B cell (primary cell): ENCODE results near the gene DOK7. TPM values are rescaled to one million over a fixed set of nuclear protein-coding genes. Genes with fewer than 3 reads are reported as not detected.

Experiments
- ATAC-seq: fragments of 200-7000 bp; cut with Tn5 transposase; one replicate; pipeline ENCODE4 v1.10.0; 2021; ENCODE audit warnings: low read depth, mild to moderate bottlenecking, moderate number of reproducible peaks, moderate library complexity
- CTCF ChIA-PET: fragments of 350-600 bp; sonication (Branson Sonifier 250); formaldehyde crosslinking; loops from one replicate; lab custom pipeline; 2021; ENCODE audit warnings: antibody characterized with exemption, inconsistent platforms; lab: Charles Lee
- POLR2A ChIA-PET: fragments of 350-600 bp; sonication (Branson Sonifier 250); formaldehyde crosslinking; loops from one replicate; lab custom pipeline; 2021; ENCODE audit warnings: antibody characterized with exemption; lab: Charles Lee
- DNase-seq: peaks from one replicate; pipeline ENCODE4 v3.0.0; 2013
- H2AFZ ChIP-seq: 2 replicates; pipeline ENCODE4 v1.6.1; 2012; ENCODE audit warnings: mild to moderate bottlenecking, low read depth, low read length; ENCODE audit not compliant: insufficient read depth, poor library complexity, severe bottlenecking
- H3K27ac ChIP-seq, 2 donors: 1 replicate in 1 of 2; 2 replicates in 1 of 2; pipeline ENCODE4 v1.5.1; 2012 to 2013; ENCODE audit warnings: low read length in 2 of 2, mild to moderate bottlenecking in 2 of 2, moderate library complexity in 1 of 2
- H3K27me3 ChIP-seq, 4 experiments: fragments of 200-600 bp in 1 of 4; sonication (generic) in 1 of 4; replicated peaks in 1 of 4; 1 replicate in 2 of 4; 2 replicates in 2 of 4; pipeline versions ENCODE4 v1.6.1 to v1.7.0; 2013 to 2016; ENCODE audit warnings: low read length in 3 of 4, mild to moderate bottlenecking in 2 of 4, mixed read lengths in 1 of 4, moderate library complexity in 1 of 4; ENCODE audit not compliant: insufficient read depth in 4 of 4, control insufficient read depth in 3 of 4; ENCODE audit errors: control extremely low read depth in 1 of 4
- H3K36me3 ChIP-seq, 2 experiments: replicated peaks in 1 of 2; 1 replicate in 1 of 2; 2 replicates in 1 of 2; pipeline versions ENCODE4 v1.6.1 to v1.7.1; 2013; ENCODE audit warnings: low read length in 1 of 2; ENCODE audit not compliant: insufficient read depth in 2 of 2, control insufficient read depth in 1 of 2; ENCODE audit errors: control extremely low read depth in 1 of 2, extremely low read depth in 1 of 2
- H3K4me1 ChIP-seq, 2 donors: fragments of 200-600 bp in 1 of 2; sonication (generic) in 1 of 2; 1 replicate in 1 of 2; 2 replicates in 1 of 2; pipeline versions ENCODE4 v1.5.1 to v1.6.1; 2013 to 2017; ENCODE audit warnings: low read length in 2 of 2; ENCODE audit not compliant: control insufficient read depth in 2 of 2, insufficient read depth in 2 of 2
- H3K4me2 ChIP-seq: replicated peaks from 2 replicates; pipeline ENCODE3; 2012; ENCODE audit warnings: mild to moderate bottlenecking, low read depth, low read length; ENCODE audit not compliant: poor library complexity, severe bottlenecking
- H3K4me3 ChIP-seq, 5 experiments: fragments of 200-600 bp in 1 of 5; sonication (generic) in 1 of 5; 1 replicate in 3 of 5; 2 replicates in 2 of 5; pipeline versions ENCODE4 v1.5.1 to v1.7.0; 2011 to 2016; ENCODE audit warnings: low read length in 4 of 5, mild to moderate bottlenecking in 4 of 5, low read depth in 2 of 5, control low read depth in 1 of 5, moderate library complexity in 1 of 5; ENCODE audit not compliant: insufficient read depth in 1 of 5; ENCODE audit errors: control extremely low read depth in 1 of 5, extremely low read depth in 1 of 5
- H3K79me2 ChIP-seq: fragments of 200-600 bp; sonication (generic); one replicate; pipeline ENCODE4 v1.6.0; 2016; ENCODE audit warnings: low read length; ENCODE audit not compliant: control insufficient read depth, insufficient read depth
- H3K9ac ChIP-seq: fragments of 200-600 bp; sonication (generic); 2 replicates; pipeline ENCODE4 v1.6.1; 2017; ENCODE audit warnings: mild to moderate bottlenecking, low read length, moderate library complexity
- H3K9me3 ChIP-seq, 3 donors: one replicate each; pipeline versions ENCODE4 v1.6.1 to v1.7.1; 2013; ENCODE audit warnings: low read length in 2 of 3; ENCODE audit not compliant: control insufficient read depth in 2 of 3, insufficient read depth in 1 of 3; ENCODE audit errors: control extremely low read depth in 1 of 3
- H4K20me1 ChIP-seq: 2 replicates; pipeline ENCODE4 v1.6.0; 2012; ENCODE audit warnings: mild to moderate bottlenecking, low read length; ENCODE audit not compliant: insufficient read depth, control insufficient read depth, poor library complexity, severe bottlenecking
- H3K27ac Mint-ChIP-seq: one replicate; pipeline ENCODE4 v1.8.0; 2021; ENCODE audit warnings: mixed read lengths
- H3K27me3 Mint-ChIP-seq: one replicate; pipeline ENCODE4 v1.8.0; 2021; ENCODE audit warnings: mixed read lengths
- H3K4me1 Mint-ChIP-seq: one replicate; pipeline ENCODE4 v1.8.0; 2021; ENCODE audit warnings: mixed read lengths
- H3K4me3 Mint-ChIP-seq: one replicate; pipeline ENCODE4 v1.8.0; 2021; ENCODE audit warnings: mixed read lengths
- H3K9me3 Mint-ChIP-seq: one replicate; pipeline ENCODE4 v1.8.0; 2022; ENCODE audit warnings: mixed read lengths; ENCODE audit not compliant: insufficient read depth
- EZH2 ChIP-seq: IDR thresholded peaks from 2 replicates; pipeline ENCODE4 v1.6.1; 2012; ENCODE audit warnings: borderline replicate concordance, low read depth, mild to moderate bottlenecking, moderate library complexity, low read length; ENCODE audit not compliant: insufficient read depth, poor library complexity, severe bottlenecking
- WGBS: methylation state at CpG from one replicate; pipeline ENCODE4 v1.1.5; 2013; ENCODE audit warnings: missing lambda C conversion rate; ENCODE audit not compliant: insufficient coverage; 5-methylcytosine and 5-hydroxymethylcytosine counted together
- intact Hi-C: fragments of 100-400 bp; cut with micrococcal nuclease; formaldehyde crosslinking; loops from one replicate; pipeline ENCODE4 v1.10.0; 2022
- polyA plus RNA-seq: library from polyadenylated mRNA; depleted of rRNA; stranded (reverse); fragments of >200 nt; gene quantifications from 2 replicates; pipeline ENCODE4 v1.2.3, GENCODE V29; 2012
- total RNA-seq, 2 donors: library from RNA; stranded (reverse); fragments of 120-200 nt in 1 of 2; gene quantifications; 1 replicate in 1 of 2; 2 replicates in 1 of 2; pipeline versions ENCODE4 v1.2.3 to v1.2.4, GENCODE V29; 2013 to 2022
- TF ChIP-seq, protein P1 (sequence below): fragments of 200-600 bp; IDR thresholded peaks from one replicate; pipeline ENCODE4 v1.8.0; 2022; ENCODE audit warnings: antibody characterized with exemption, mild to moderate bottlenecking

Gene DOK7
- total and polyA plus RNA-seq, 2 donors (not counting 1 experiment from before 2014, with no cell fraction given), result 24.1 to 24.8 TPM

- 20% methylated on average over 44 of the region's 45 CpGs for WGBS
- H3K9ac ChIP-seq, result peak overlapping the region; percentile 63
Measured at GRCh38 chr4:3484057-3484973, 21.2 kb downstream of the DOK7 start.

More at GRCh38 chr4:3484057-3484973, 21.2 kb downstream of the DOK7 start:
- Histone ChIP-seq H3K9me3 (no peaks in the 10 kb centered on the region), H3K27me3 (peaks cover 0 to 4% (median 0%) of the 10 kb centered on the region in 4 experiments), H2AFZ (peak overlapping the region; percentile 64), H4K20me1 (peaks cover 4% of the 10 kb centered on the region), H3K36me3 (no peaks in the 10 kb centered on the region), H3K27ac (peak overlapping the region; percentile 42 to 87), H3K4me1 (peaks cover 47 to 88% of the 10 kb centered on the region in 2 donors), H3K79me2 (no peaks in the 10 kb centered on the region), H3K4me3 (peak overlapping the region in 4 of 5 experiments; percentile 49 to 71 (median 56)), H3K4me2 (peak overlapping the region; percentile 94)
- Mint-ChIP-seq H3K27ac (peak overlapping the region; percentile 84), H3K4me3 (peak overlapping the region; percentile 87), H3K9me3 (no peaks in the 10 kb centered on the region), H3K4me1 (peaks cover 76% of the 10 kb centered on the region), H3K27me3 (no peaks in the 10 kb centered on the region)
- TF ChIP-seq, protein P1, sequence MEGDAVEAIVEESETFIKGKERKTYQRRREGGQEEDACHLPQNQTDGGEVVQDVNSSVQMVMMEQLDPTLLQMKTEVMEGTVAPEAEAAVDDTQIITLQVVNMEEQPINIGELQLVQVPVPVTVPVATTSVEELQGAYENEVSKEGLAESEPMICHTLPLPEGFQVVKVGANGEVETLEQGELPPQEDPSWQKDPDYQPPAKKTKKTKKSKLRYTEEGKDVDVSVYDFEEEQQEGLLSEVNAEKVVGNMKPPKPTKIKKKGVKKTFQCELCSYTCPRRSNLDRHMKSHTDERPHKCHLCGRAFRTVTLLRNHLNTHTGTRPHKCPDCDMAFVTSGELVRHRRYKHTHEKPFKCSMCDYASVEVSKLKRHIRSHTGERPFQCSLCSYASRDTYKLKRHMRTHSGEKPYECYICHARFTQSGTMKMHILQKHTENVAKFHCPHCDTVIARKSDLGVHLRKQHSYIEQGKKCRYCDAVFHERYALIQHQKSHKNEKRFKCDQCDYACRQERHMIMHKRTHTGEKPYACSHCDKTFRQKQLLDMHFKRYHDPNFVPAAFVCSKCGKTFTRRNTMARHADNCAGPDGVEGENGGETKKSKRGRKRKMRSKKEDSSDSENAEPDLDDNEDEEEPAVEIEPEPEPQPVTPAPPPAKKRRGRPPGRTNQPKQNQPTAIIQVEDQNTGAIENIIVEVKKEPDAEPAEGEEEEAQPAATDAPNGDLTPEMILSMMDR, result no peak
- no peak for TF ChIP-seq EZH2
- CTCF ChIA-PET, result interaction anchor here (0.9 to 3.5 kb wide), 3 partner anchors 11 to 256 kb away, joined by 3 to 16 read pairs (median 3); no protein-coding TSS in a partner anchor
- intact Hi-C loops, result loop anchor here (1.0 to 10.0 kb wide), 5 partner anchors 97 to 470 kb away; no protein-coding TSS in a partner anchor
- DNase-seq, result peak; percentile 94
- POLR2A ChIA-PET, result interaction anchor here (0.6 to 1.2 kb wide), 4 partner anchors 47 to 738 kb away, joined by 3 to 6 read pairs (median 4); partner anchors contain the start of gene LRPAP1
- ATAC-seq, result peak; percentile 65
